Measurements from ENCODE around the gene HBD. TPM values are rescaled to one million over a fixed set of nuclear protein-coding genes. Genes with fewer than 3 reads are reported as not detected.

The HBD gene
- total and polyA plus RNA-seq, 2 donors (not counting 3 experiments of a cell fraction or from before 2014, with no cell fraction given), result not detected

DNA sequence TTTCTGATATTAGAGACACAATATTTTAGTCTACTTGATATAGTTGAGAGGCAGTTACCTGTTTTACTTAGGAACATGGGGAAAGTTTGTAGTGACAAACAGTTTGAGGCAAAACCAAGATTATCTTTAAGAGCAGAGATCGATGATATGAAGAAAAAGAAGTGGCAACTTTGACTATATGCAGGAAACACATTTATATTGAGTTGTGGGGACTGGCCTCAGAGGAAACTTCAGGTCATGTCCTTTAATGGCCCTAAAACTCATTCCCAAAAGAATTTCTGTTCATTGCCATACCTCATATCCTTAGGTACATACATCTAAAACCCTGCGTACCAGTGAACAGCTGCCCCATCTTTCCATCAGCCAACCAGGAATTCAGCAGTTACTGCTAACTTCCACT is 10.9 kb upstream of the HBD start:
- Histone ChIP-seq H2AFZ (ENCODE audit: low read depth, low read length) (no peak overlapping the region), H4K20me1 (replicated peaks; ENCODE audit: control insufficient read depth, extremely low read depth, insufficient read depth, low read length) (no peaks in the 10 kb centered on the region), H3K27ac (ENCODE audit: insufficient read depth, low read depth, low read length) (no peak overlapping the region), H3K9me3 (replicated peaks; ENCODE audit: control insufficient read depth, insufficient read depth, low read length) (no peaks in the 10 kb centered on the region), H3K4me3 (replicated peaks in 1 of 3; ENCODE audit: insufficient read depth in 1 of 3, low read depth in 1 of 3, low read length in 3 of 3) (no peak overlapping the region), H3K9me1 (replicated peaks; ENCODE audit: control insufficient read depth, extremely low read depth, insufficient read depth, low read length) (no peaks in the 10 kb centered on the region), H3K4me1 (ENCODE audit: control insufficient read depth, extremely low read depth, insufficient read depth, low read length) (no peaks in the 10 kb centered on the region), H3K4me2 (ENCODE audit: insufficient read depth, low read length) (no peak overlapping the region), H3K27me3 (ENCODE audit: control insufficient read depth in 2 of 2, insufficient read depth in 2 of 2, low read length in 2 of 2) (no peaks in the 10 kb centered on the region), H3K36me3 (ENCODE audit: control insufficient read depth in 2 of 2, extremely low read depth in 1 of 2, insufficient read depth in 2 of 2, low read length in 2 of 2) (no peaks in the 10 kb centered on the region), H3K79me2 (ENCODE audit: control insufficient read depth, insufficient read depth, low read length) (no peaks in the 10 kb centered on the region), H3K9ac (replicated peaks; ENCODE audit: extremely low read depth, insufficient read depth, low read length) (no peak overlapping the region)
- BruUV-seq (replicated peaks), result no TSS peak
- FAIRE-seq, result no peak
- no peak for TF ChIP-seq POLR2AphosphoS5 (IDR thresholded peaks at IDR 0.05; ENCODE audit: insufficient read depth, low read depth, low read length)
- no peak for TF ChIP-seq GATA2 (IDR thresholded peaks at IDR 0.05; ENCODE audit: insufficient read depth, insufficient read length, low read depth, low read length)
- TF ChIP-seq, protein P1, sequence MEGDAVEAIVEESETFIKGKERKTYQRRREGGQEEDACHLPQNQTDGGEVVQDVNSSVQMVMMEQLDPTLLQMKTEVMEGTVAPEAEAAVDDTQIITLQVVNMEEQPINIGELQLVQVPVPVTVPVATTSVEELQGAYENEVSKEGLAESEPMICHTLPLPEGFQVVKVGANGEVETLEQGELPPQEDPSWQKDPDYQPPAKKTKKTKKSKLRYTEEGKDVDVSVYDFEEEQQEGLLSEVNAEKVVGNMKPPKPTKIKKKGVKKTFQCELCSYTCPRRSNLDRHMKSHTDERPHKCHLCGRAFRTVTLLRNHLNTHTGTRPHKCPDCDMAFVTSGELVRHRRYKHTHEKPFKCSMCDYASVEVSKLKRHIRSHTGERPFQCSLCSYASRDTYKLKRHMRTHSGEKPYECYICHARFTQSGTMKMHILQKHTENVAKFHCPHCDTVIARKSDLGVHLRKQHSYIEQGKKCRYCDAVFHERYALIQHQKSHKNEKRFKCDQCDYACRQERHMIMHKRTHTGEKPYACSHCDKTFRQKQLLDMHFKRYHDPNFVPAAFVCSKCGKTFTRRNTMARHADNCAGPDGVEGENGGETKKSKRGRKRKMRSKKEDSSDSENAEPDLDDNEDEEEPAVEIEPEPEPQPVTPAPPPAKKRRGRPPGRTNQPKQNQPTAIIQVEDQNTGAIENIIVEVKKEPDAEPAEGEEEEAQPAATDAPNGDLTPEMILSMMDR (IDR thresholded peaks at IDR 0.05; ENCODE audit: extremely low read depth in 1 of 2, insufficient read depth in 1 of 2, low read depth in 1 of 2, low read length in 2 of 2), result no peak
- TF ChIP-seq POLR2A (IDR thresholded peaks at IDR 0.05; ENCODE audit: low read depth, low read length), result no peak
- no peak for TF ChIP-seq FOS (IDR thresholded peaks at IDR 0.05; ENCODE audit: borderline replicate concordance, insufficient read depth, low read length)
- TF ChIP-seq JUN (IDR thresholded peaks at IDR 0.05; ENCODE audit: borderline replicate concordance, insufficient read depth, insufficient read length, low read depth), result no peak
- TF ChIP-seq MYC (IDR thresholded peaks at IDR 0.05; ENCODE audit: low read depth, low read length), result no peak
- no peak for TF ChIP-seq MAX (IDR thresholded peaks at IDR 0.05; ENCODE audit: insufficient read depth, insufficient read length)
- no peak for TF ChIP-seq EZH2 (IDR thresholded peaks at IDR 0.05; ENCODE audit: borderline replicate concordance, low read depth, low read length, severe bottlenecking)
- ChIA-PET CTCF (no interaction called here), POLR2A (no interaction called here)
- intact Hi-C loops (cut with micrococcal nuclease) (no loop called here), dilution Hi-C loops (cut with MboI; ENCODE audit: extremely low pct_ligation_motif_present, low sequenced_read_pairs) (no loop called here)
- no peak for DNase-seq (ENCODE audit: low read depth, low spot score)

Data from endothelial cell of umbilical vein (primary cell).